ENCODE results near the gene KCNH1.
A peak's percentile ranks its signal among the peaks of the same experiment; 100 is the strongest.

Gene KCNH1

GRCh38 chr1:210702506-210702905 is 431.4 kb downstream of the KCNH1 start:
- no peak for DNase-seq

- peak; percentile 40 for DNase-seq
Measured at GRCh38 chr1:210700511-210700910, 433.4 kb downstream of the KCNH1 start.

GRCh38 chr1:210700083-210700482 is 433.9 kb downstream of the KCNH1 start:
- DNase-seq, result no peak

- no peak for DNase-seq
Measured at GRCh38 chr1:210698661-210699060, 435.3 kb downstream of the KCNH1 start.

GRCh38 chr1:210697185-210697584 is 436.8 kb downstream of the KCNH1 start:
- no peak for DNase-seq

- DNase-seq, result no peak
Measured at GRCh38 chr1:210696709-210697108, 437.2 kb downstream of the KCNH1 start.

- no peak for DNase-seq
Measured at GRCh38 chr1:210695026-210695425, 438.9 kb downstream of the KCNH1 start.

- DNase-seq, result no peak
Measured at GRCh38 chr1:210692796-210693195, 441.2 kb downstream of the KCNH1 start.

GRCh38 chr1:210691039-210691610 is 442.8 kb downstream of the KCNH1 start:
- DNase-seq, result no peak

GRCh38 chr1:210690236-210690635 is 443.7 kb downstream of the KCNH1 start:
- no peak for DNase-seq

GRCh38 chr1:210689826-210690225 is 444.1 kb downstream of the KCNH1 start:
- DNase-seq, result no peak

- DNase-seq, result no peak
Measured at GRCh38 chr1:210688512-210689234, 445.3 kb downstream of the KCNH1 start.

GRCh38 chr1:210687582-210688279 is 446.2 kb downstream of the KCNH1 start:
- DNase-seq, result no peak

GRCh38 chr1:210686841-210687240 is 447.1 kb downstream of the KCNH1 start:
- DNase-seq, result no peak

- no peak for DNase-seq
Measured at GRCh38 chr1:210685295-210685650, 448.7 kb downstream of the KCNH1 start.

- DNase-seq, result no peak
Measured at GRCh38 chr1:210684466-210685294, 449.3 kb downstream of the KCNH1 start.

GRCh38 chr1:210683403-210684047 is 450.4 kb downstream of the KCNH1 start:
- DNase-seq, result no peak

GRCh38 chr1:210681158-210681557 is 452.8 kb downstream of the KCNH1 start:
- DNase-seq, result no peak

- no peak for DNase-seq
Measured at GRCh38 chr1:210678306-210678705, 455.6 kb downstream of the KCNH1 start.

GRCh38 chr1:210677533-210677932 is 456.4 kb downstream of the KCNH1 start:
- DNase-seq, result peak; percentile 10

GRCh38 chr1:210676539-210676938 is 457.4 kb downstream of the KCNH1 start:
- no peak for DNase-seq

- DNase-seq, result no peak
Measured at GRCh38 chr1:210674151-210674550, 459.8 kb downstream of the KCNH1 start.

- DNase-seq, result peak; percentile 33
Measured at GRCh38 chr1:210669951-210670350, 464.0 kb downstream of the KCNH1 start.

Measured in NCI-H2029 (cell line).